ENCODE data around the gene MECP2.

DNA sequence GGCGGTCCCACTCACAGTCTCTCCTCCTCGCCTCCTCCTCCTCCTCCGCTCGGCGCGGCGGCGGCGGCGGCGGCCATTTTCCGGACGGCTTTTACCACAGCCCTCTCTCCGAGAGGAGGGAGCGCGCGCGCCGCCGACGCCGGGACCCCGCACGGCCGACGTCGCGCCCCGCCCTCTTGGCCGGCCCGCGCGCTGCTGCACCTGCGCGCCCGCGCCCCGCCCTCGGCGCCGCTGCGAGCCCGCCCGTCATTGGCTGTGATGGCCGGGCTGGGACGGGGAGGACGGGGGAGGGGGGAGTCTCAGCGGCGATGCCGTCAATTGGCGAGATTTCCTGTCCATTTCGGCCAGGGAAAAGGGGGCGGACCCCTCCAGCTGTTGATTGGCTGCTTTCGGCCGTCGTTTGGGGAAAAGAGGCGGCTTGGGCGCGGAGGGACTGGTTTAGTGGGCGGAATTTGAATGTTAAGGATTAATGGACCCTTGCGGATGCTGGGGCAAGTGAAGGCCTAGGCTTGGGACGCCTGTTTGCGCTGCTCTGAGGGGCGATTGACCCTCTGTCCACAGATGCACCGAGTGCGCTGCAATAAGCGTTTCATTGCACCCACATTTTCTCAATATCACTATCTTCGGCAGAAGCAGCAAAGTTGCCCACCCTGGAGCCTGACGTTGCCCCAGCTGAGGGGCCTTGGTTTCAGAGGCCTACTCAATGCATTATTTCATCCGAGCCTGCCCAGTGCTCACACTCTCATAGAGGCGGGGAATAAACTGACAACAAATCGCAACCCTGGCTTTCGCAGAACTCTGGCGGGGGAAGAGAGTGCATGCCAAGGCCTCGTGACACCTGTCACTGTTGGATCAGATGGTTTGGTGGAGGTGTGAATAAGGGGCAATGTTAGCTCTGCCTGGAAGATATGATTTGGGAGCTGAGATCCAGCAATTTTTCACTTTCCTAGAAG is at the start of gene MECP2:
- TF ChIP-seq, protein P1, sequence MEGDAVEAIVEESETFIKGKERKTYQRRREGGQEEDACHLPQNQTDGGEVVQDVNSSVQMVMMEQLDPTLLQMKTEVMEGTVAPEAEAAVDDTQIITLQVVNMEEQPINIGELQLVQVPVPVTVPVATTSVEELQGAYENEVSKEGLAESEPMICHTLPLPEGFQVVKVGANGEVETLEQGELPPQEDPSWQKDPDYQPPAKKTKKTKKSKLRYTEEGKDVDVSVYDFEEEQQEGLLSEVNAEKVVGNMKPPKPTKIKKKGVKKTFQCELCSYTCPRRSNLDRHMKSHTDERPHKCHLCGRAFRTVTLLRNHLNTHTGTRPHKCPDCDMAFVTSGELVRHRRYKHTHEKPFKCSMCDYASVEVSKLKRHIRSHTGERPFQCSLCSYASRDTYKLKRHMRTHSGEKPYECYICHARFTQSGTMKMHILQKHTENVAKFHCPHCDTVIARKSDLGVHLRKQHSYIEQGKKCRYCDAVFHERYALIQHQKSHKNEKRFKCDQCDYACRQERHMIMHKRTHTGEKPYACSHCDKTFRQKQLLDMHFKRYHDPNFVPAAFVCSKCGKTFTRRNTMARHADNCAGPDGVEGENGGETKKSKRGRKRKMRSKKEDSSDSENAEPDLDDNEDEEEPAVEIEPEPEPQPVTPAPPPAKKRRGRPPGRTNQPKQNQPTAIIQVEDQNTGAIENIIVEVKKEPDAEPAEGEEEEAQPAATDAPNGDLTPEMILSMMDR (IDR thresholded peaks at IDR 0.05) = no peak
- TF ChIP-seq SIN3A (IDR thresholded peaks at IDR 0.05; ENCODE audit: borderline replicate concordance, insufficient read depth, low read depth, low read length) (no peak), POLR2AphosphoS5 (IDR thresholded peaks at IDR 0.05; ENCODE audit: low read depth, low read length) (no peak; the same call in 1 of the 2 replicates), TCF7L2 (IDR thresholded peaks at IDR 0.05; ENCODE audit: low read depth, low read length) (no peak)
- TF ChIP-seq, protein P2, sequence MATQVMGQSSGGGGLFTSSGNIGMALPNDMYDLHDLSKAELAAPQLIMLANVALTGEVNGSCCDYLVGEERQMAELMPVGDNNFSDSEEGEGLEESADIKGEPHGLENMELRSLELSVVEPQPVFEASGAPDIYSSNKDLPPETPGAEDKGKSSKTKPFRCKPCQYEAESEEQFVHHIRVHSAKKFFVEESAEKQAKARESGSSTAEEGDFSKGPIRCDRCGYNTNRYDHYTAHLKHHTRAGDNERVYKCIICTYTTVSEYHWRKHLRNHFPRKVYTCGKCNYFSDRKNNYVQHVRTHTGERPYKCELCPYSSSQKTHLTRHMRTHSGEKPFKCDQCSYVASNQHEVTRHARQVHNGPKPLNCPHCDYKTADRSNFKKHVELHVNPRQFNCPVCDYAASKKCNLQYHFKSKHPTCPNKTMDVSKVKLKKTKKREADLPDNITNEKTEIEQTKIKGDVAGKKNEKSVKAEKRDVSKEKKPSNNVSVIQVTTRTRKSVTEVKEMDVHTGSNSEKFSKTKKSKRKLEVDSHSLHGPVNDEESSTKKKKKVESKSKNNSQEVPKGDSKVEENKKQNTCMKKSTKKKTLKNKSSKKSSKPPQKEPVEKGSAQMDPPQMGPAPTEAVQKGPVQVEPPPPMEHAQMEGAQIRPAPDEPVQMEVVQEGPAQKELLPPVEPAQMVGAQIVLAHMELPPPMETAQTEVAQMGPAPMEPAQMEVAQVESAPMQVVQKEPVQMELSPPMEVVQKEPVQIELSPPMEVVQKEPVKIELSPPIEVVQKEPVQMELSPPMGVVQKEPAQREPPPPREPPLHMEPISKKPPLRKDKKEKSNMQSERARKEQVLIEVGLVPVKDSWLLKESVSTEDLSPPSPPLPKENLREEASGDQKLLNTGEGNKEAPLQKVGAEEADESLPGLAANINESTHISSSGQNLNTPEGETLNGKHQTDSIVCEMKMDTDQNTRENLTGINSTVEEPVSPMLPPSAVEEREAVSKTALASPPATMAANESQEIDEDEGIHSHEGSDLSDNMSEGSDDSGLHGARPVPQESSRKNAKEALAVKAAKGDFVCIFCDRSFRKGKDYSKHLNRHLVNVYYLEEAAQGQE (IDR thresholded peaks at IDR 0.05; ENCODE audit: insufficient read depth in 1 of 2, low read depth in 2 of 2, low read length in 1 of 2) = no peak
